Right ventricle myocardium superior (tissue), 1 donor: ENCODE data around the gene TMC8. TPM values are rescaled to one million over a fixed set of nuclear protein-coding genes. Genes with fewer than 3 reads are reported as not detected.
"Not testable (repeated sequence)": the region's sequence is repeated elsewhere in the genome, so short reads cannot be mapped to it uniquely, and the experiment has no call there.

Experiments used
- ATAC-seq: fragments of 200-7000 bp; cut with Tn5 transposase; one replicate; pipeline ENCODE4 v1.9.1; 2020; ENCODE audit warnings: mild to moderate bottlenecking; ENCODE audit not compliant: poor library complexity
- DNase-seq: peaks from one replicate; pipeline ENCODE4 v3.0.0-alpha.2; 2020
- intact Hi-C: fragments of 100-400 bp; cut with DNase I; formaldehyde crosslinking; loops from one replicate; pipeline ENCODE4 v1.11.2; 2022
- total RNA-seq: library from RNA; stranded (reverse); fragmentation: NEBNext Ultra II Directional; extraction: Animal tissue kit (Norgen Biotek cat#: 25700); gene quantifications from one replicate; pipeline ENCODE4 v1.2.1, GENCODE V29; 2021
- donor health status: DM: no; HTN: yes; CAD: no; lungs with severe emphysema.

TMC8 gene
- total RNA-seq, 1 donor from 2014 or later = 1.6 TPM

DNA sequence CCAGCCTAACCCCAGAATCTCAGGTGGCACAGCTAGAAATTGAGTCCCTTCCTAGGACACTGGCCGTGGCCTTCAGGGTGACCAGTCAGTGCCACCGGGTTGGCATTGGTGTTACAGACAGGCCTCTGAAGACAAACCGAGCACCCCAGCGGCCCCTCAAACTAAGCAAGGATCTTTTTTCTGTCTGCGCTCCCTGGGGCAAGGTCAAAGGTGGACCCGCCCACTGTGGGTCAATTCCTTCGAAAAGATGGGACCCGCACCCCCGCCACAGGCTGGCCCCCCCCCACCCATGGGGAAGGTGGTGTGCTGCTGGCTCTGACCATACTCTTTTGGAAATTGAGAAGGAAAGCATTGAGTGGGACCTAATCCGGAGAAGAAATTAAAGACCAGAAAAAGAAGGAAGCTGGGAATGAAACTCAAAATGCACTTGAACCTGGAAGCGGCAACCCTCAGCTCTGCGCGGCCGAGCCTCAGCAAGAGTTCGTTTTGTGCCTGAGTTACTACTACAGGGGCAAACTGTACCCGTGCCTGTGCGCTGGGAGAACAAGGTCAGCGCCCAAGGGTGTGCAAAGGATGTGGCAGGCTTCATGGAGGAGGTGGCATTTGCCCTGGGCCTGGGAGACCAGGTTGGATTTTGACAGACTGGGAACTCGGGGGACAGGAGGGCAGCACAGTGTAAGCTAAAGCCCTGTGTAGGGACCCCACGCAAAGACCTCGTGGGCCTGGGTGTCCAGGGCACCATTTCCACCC lies 22.4 kb upstream of the TMC8 start:
- no peak for ATAC-seq
- intact Hi-C loops = no loop called here
- DNase-seq = no peak

DNA sequence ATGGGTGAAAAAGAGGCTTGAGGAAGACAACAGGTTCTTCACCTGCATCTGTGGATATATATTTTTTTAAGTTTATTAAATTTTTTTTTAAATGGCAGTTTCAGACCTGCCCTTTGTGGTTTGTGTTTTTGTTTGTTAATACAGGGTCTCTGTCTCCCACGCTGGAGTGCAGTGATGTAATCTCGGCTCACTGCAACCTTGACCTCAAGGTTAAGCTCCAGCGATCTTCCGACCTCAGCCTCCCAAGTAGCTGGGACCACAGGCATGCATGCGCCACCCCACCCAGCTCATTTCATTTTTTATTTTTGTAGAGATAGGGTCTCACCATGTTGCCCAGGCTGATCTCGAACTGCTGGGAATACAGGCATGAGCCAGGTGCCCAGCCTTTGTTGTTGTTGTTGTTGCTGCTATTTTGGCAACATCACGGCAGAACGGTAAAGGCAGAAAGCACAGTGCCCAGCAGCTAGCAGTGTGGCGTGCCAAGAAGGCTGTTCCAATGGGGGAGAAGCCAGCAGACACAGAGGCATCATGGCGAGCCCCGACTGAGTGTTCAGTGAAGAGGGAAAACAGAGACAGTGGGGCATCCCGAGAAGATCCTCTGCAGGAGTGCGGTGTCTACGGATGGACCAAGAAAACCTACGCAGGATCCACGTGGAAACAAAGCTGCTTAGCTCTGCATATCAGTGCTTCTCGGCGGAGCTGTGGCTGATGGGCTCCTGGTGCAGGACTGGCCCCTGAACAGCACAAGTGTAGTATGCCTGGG lies 21.7 kb upstream of the TMC8 start:
- intact Hi-C loops = no loop called here
- ATAC-seq = peak; percentile 21
- no peak for DNase-seq

DNA sequence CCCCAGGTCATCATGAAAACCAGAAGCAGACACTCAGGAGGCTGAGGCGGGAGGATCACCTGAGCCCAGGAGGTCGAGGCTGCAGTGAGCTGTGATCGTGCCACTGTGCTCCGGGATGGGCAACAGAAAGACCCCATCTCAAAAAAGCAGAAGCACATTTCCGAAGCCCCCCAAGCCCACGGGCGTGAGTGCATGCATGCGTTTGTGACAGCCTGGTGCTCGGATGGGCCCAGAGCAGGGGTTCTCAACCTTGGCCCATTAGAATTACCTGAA lies 21.1 kb upstream of the TMC8 start:
- no peak for ATAC-seq
- no peak for DNase-seq
- intact Hi-C loops = no loop called here

DNA sequence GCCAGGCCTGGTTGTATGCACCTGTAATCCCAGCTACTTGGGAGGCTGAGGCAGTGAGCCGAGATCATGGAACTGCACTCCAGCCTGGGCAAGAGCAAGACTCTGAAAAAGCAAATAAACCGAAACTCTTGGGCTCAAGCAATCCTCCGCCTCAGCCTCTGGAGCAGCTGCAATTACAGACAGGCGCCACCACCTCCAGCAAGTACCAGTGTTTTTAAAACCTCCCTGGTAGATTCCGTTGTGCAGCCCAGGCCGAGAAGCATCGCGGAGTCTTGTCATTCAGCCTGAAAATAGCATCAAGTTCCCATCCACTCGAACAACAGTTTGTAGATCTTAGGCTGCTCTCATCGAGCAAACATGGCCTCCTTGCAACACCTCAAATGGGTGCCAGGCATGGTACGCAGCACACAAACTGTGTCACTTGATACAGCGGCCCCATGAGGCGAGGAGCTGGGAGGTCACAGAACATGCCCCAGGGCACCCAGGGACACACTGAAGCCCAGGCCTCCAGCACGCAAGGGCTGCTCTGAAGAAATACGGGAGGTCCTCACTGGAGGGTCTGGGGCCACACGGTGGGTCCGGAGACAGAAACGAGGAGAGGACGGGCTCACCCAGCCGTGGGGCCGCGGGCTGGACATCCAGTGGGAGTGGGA lies 20.1 kb upstream of the TMC8 start:
- DNase-seq = no peak
- intact Hi-C loops = loop anchor here (5.0 to 10.0 kb wide), 2 partner anchors 142 to 314 kb away; no protein-coding TSS in a partner anchor
- peak; percentile 11 for ATAC-seq

DNA sequence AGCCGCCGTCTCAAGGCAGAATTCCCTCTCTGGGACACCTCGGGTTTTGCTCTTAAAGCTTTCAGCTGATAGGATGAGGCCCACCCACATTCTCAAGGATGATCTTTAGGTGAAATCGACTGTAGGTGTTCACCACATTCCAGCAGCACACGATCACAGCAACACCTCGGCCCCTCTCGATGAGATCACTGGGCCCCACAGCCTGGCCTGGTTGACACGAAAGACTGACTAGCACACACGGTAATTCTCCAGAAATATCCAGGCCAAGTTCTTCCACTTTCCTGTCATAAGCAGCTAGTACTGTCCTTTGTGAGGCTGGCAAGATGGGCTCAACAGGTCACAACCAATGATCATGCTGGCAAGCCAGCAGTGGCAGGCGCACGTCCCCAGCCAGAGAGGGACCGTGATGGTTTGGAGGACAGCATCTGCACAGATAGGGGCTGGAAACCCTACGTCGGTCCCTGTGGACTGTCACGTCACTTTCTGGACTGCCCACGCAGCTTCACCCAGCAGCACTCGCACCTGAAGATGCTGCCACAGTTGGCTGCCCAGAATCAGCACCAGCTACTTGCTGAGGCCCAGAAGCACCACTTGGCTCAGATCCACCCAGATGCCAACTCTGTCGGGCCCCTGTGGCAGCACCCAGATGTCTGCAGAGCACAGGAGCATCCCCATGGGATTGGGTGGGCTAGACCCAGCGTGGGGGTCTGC lies 19.4 kb upstream of the TMC8 start:
- no peak for DNase-seq
- intact Hi-C loops = loop anchor here (5.0 to 10.0 kb wide), 2 partner anchors 141 to 314 kb away; no protein-coding TSS in a partner anchor
- ATAC-seq = no peak

DNA sequence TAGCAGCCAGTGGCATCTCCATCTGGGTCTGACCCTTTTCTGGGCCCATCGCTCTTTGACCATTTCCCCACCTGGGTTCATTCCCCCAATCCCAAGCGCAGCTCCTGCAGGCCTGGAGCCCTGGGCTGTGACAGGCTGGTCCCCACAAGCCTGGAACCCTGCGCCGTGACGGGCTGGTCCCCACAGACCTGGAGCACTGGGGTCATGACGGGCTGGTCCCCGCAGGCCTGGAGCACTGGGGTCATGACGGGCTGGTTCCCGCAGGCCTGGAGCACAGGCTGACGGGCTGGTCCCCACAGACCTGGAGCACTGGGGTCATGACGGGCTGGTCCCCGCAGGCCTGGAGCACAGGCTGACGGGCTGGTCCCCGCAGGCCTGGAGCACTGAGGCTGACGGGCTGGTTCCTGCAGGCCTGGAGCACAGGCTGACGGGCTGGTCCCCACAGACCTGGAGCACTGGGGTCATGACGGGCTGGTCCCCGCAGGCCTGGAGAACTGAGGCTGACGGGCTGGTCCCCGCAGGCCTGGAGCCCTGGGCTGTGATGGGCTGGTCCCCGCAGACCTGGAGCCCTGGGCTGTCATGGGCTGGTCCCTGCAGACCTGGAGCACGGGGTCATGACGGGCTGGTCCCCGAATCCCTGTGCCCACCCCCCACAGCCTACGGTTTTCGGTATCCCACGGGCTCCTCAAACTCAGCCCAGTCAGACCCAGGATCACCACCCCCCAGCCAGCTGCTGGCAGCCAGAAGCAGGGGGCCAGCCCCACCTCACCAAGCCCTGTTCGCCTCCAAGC lies 18.6 kb upstream of the TMC8 start:
- no peak for DNase-seq
- ATAC-seq = no peak
- intact Hi-C loops = loop anchor here (2.0 to 10.0 kb wide), 3 partner anchors 63 to 313 kb away; no protein-coding TSS in a partner anchor

DNA sequence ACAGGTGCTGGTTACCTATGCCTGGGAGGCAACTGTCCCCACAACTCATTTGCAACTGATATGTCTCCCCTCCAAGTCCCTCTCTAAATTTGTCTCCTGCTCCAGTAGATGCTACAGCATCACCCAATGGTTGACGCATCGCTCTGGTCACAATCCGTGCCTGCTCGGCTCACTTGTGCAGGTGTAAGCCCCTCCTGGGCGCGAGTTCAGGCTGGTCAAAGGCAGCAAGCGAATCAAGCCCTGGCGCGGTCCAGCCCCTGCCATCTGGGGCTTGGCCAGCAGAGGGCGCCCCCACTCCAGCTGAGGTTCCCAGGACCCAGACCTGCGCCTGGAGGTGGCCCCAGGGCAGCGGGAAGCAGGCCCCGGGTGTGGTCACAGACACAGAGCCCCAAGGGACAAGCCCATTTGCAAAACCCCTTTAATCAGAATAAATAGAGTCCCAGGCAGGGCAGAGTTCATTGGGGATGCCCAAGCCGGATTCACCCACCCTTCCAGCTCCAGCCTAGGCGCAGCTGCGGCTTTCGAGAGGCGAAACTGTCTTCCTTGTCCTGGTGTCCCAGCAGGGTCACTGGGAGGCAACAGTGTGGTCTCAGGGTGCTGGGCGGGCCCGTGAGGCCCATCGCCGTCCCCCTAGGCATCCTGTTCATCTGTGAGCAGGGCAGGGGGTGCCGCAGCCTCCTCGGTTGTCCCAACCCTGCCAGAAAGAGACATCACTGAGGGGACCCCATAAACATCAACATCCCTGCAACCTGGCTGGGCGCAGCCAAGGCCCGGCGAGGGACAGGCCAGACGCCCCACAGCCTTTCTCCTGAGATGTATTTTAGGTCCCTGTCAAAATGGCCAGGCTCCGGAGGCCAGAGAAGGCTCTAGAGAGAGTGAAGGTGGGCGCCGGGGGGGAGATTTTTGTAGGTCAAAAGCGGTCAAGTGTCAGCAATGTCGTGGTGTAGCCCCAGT lies 17.8 kb upstream of the TMC8 start:
- DNase-seq = peak; percentile 91
- intact Hi-C loops = loop anchor here (2.0 to 10.0 kb wide), 3 partner anchors 62 to 312 kb away; no protein-coding TSS in a partner anchor
- peak; percentile 68 for ATAC-seq

DNA sequence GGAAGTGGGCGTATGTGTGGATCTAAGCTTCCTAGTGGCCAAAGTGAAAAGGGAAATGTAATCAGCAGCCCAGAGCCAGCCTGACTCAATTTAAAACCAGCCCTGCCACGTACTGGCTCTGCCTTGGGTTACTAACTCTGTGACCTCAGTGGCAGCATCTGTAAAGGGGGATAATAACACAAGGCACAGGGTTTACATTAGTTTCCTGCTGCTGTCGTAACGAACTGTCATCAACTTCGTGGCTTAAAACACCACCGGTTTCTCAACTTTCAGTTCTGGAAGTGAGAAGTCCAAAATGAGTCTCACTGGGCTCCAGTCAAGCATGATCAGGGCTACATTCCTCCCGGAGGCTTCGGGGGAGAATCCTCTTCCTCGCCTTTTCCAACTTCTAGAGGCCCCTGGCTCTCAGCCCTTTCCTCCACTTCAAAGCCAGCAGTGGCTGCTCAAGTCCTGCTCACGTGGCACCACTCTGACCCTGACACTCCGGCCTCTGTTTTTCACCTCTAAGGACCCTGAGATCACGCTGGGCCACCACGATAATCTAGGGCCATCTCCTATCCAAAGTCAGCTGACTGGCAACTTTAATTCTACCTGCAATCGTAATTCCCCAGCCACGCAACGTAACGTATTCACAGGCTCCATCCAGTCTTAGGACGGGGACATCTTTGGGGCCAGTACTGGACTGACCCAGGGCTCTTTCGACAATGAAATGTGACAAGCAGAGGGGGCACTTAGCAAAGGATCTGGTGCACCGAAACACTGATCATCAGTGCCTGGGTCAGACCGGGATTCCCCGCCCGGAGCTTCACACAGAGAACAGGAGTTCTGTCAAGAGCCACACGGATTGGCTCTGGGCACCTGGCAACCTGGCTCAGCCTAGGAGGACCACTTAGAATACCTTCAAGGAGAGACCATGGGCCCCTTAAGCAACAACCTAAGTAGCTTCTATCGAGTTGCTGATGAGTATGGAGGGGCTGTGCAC lies 16.5 kb upstream of the TMC8 start:
- intact Hi-C loops = loop anchor here (2.0 to 10.0 kb wide), 3 partner anchors 61 to 311 kb away; no protein-coding TSS in a partner anchor
- no peak for DNase-seq
- no peak for ATAC-seq

DNA sequence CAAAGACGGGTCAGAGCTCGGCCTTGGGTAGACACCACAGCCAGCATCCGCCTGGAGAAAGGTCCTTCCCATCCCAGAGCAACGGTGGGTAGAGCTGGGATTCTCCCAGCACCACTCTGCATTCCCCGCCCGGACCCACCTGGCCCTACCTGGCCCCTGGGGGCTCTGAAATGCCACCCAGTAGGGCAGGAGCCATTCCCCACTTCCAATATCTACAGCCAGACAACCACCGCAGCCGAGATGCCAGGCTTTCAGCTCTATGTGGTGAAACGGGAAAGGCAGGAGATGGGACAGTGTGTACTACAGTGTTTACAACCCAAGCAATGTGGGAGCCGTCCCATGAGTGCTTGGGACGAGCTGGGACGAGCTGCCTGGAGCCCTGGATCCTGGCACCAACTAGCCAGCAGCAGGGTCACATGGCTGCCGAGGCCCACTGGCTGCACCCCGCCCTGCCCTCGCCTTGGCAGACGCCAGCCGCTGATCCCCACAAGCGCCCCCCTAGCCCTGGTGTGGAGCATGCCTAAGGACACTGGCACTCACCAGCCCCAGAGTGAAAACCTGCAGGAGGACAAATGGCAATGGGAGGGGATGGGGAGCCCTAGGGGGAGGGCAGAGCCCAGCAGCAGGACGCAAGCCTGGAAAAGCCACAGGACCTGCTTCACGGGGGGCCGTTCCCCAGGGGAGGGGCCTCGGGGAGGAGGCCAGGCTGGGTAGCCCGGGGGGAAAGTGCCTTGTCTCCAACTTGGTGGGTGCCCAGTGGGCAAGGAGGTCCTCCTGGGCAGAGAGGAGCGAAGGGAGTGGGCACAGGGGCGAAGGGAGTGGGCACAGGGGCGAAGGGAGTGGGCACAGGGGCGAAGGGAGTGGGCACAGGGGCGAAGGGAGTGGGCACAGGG lies 15.5 kb upstream of the TMC8 start:
- peak; percentile 74 for DNase-seq
- peak; percentile 71 for ATAC-seq
- intact Hi-C loops = loop anchor here (5.0 to 10.0 kb wide), 2 partner anchors 137 to 310 kb away; no protein-coding TSS in a partner anchor

DNA sequence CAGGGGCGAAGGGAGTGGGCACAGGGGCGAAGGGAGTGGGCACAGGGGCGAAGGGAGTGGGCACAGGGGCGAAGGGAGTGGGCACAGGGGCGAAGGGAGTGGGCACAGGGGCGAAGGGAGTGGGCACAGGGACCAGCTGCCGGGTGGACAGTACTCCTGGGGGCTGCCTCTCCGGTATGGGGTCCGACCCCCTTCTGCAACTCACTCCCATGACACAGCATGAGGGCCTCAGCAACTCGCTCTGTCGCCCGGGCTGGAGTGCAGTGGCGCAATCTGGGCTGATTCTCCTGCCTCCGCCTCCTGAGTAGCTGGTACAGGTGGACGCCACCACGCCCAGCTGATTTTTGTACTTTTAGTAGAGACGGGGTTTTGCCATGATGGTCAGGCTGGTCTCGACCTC lies 14.8 kb upstream of the TMC8 start:
- intact Hi-C loops = loop anchor here (10.0 kb wide), 1 partner anchor 309 kb away; no protein-coding TSS in a partner anchor
- DNase-seq, ATAC-seq: not testable (repeated sequence)

DNA sequence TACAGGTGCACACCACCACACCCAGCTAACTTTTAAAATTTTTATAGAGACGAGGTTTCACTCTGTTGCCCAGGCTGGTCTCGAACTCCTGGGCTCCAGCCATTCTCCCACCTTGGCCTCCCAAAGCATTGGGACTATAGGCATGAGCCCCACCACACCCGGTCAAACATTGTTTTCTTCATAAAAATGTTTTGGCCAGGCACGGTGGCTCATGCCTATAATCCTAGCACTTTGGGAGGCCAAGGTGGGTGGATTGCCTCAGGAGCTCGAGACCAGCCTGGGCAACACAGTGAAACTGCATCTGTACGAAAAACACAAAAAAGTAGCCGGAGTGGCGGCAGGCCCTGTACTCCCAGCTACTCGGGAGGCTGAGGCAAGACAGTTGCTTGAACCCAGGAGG lies 14.2 kb upstream of the TMC8 start:
- no peak for ATAC-seq
- no peak for DNase-seq
- intact Hi-C loops = loop anchor here (10.0 kb wide), 1 partner anchor 308 kb away; no protein-coding TSS in a partner anchor

DNA sequence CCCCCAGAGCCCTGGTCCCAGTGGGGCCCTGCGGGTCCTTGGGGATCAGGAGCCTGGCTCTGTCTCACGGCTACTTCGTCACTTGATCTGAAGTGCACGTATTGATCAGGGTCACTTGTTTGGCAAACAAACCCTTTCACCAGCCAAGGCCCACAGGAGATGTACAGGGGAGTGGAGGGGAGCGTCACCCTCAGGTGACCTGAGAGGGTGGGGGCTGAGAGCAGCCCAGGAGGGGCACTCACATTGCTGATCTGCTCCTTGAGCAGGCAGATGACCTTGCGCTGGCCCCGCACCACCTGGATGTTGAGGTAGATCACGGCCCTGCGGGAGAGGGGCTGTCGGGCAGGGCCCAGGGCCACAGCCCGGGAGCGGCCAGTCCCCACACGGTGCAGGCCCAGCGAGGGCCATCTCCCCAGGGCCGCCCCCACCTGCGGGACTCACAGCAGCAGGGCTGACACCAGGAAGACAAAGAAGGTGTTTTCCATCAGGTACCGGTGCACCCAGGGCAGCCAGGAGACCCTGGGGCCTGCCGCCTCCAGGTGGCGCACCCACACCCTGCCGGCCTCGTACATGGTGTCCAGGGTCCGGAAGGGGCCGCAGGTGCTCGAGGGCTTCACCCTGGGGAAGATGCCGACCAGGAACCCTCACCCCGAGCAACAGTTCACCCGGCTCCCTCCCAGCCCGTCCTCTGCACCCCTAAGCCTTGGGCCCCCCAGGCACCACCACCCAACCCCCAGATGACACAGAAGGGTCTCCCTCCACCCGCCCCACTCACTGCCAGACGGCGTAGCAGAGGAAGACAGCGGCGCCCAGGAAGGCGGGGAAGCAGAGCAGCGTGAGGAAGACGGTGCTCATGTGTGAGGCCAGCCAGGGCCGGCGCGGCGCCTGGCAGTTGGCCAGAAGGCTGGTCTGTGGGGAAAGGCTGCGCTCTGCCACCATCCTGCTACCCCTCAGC lies 13.3 kb upstream of the TMC8 start:
- ATAC-seq (no peak), DNase-seq (no peak)
- intact Hi-C loops = loop anchor here (10.0 kb wide), 1 partner anchor 307 kb away; no protein-coding TSS in a partner anchor

DNA sequence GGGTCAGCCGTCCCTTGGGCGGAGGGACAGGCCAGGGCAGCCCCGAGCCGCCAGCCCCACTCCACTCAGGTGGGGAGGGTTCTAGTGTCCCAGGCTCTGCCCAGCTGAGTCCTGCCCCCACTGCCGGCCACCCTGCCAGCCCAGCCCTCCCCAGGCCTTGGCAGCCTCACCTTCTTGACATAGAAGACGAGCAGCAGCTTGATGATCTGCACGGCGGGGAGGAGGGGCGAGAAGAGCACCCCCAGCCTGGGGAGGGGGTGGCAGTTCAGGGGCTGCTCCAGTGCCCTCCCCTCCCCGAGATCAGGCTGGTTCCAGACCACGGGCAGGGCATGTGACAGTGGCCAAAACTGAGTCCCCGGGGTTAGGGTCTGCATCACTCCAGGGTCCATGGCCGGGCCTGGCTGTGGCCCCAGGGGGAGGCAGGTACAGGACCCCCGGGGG lies 11.8 kb upstream of the TMC8 start:
- intact Hi-C loops = loop anchor here (10.0 kb wide), 1 partner anchor 306 kb away; no protein-coding TSS in a partner anchor
- ATAC-seq = no peak
- no peak for DNase-seq

DNA sequence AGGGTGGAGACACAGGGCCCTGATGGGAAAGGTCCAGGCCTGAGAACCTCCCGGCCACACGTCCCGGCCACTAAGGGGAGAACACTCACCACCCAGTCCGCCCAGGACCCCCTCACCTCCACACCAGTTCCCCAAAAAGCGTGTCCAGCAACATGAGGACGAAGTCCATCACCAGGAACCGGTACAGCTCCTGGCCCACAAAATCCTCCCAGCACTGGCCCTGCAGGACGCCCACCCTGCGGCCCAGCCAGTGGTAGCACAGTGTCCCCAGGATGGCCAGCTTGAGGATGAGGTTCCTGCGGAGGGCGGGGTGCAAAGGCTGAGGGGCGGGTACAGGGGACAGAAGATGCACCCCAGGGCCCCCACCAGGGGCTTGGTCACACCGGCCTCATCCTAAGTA lies 10.0 kb upstream of the TMC8 start:
- intact Hi-C loops = no loop called here
- DNase-seq (no peak), ATAC-seq (no peak)
